A549 treated with AZD9567 at 1 μM for 4 hours (cell line): ENCODE results near the gene GPR75. TPM values are rescaled to one million over a fixed set of nuclear protein-coding genes. Genes with fewer than 3 reads are reported as not detected.

Experiments
- total RNA-seq: library from RNA; stranded (reverse); fragments of 200-300 nt; extraction: Qiagen RNA extraction; gene quantifications from 5 replicates; pipeline ENCODE4 v1.2.3, GENCODE V29; 2022; ENCODE audit not compliant: insufficient read depth

The GPR75 gene
- total RNA-seq: 1.4 to 2.2 TPM (median 1.6 TPM) in 5 replicates

GRCh38 chr2:53859206-53860181 lies at the start of gene GPR75:
Gene GPR75, minus strand, starts transcription at chr2:53859967. Its CDS starts 5,211 bp downstream, at chr2:53854756.

Other genes with a start within 250 kb of the GPR75 start
- 11.3 to 18.3 TPM (median 14.4 TPM) in 5 replicates for gene CHAC2, start 92.2 kb downstream of the GPR75 start, total RNA-seq
- 11.7 to 15.3 TPM (median 14.2 TPM) in 5 replicates for gene ASB3, start 73.0 kb downstream of the GPR75 start, total RNA-seq
- gene ERLEC1, start 72.9 kb downstream of the GPR75 start, total RNA-seq: 50.6 to 62.2 TPM (median 59.8 TPM) in 5 replicates
- 39.2 to 49.6 TPM (median 40.8 TPM) in 5 replicates for gene PSME4, start 111.0 kb upstream of the GPR75 start, total RNA-seq